Dermis microvascular lymphatic vessel endothelial cell (primary cell): Measurements from ENCODE around the gene IFNK. TPM values are rescaled to one million over a fixed set of nuclear protein-coding genes. Genes with fewer than 3 reads are reported as not detected.
A peak's percentile ranks its signal among the peaks of the same experiment; 100 is the strongest.

Experiments used
- DNase-seq, 2 donors: peaks; one replicate each; pipeline versions ENCODE4 v3.0.0 to v3.0.0-alpha.2; 2010; ENCODE audit warnings: low read depth in 2 of 2
- total RNA-seq: library from RNA; depleted of rRNA; stranded (reverse); fragments of >200 nt; gene quantifications from 2 replicates; pipeline ENCODE4 v1.2.1, GENCODE V29; 2014

Gene IFNK
- total RNA-seq, 1 donor from 2014 or later, result not detected

GRCh38 chr9:27510780-27511179, 13.3 kb upstream of the IFNK start:
- no peak for DNase-seq

- no peak for DNase-seq
Observed at GRCh38 chr9:27511771-27512170, 12.3 kb upstream of the IFNK start.

GRCh38 chr9:27514551-27514950, 9.5 kb upstream of the IFNK start:
- DNase-seq, result no peak

GRCh38 chr9:27518006-27518405, 6.1 kb upstream of the IFNK start:
- DNase-seq, result no peak

- no peak for DNase-seq
Observed at GRCh38 chr9:27518809-27519208, 5.3 kb upstream of the IFNK start.

GRCh38 chr9:27519466-27520465, 4.3 kb upstream of the IFNK start:
- DNase-seq, result no peak

GRCh38 chr9:27520986-27521385, 3.1 kb upstream of the IFNK start:
- no peak for DNase-seq

- no peak for DNase-seq
Observed at GRCh38 chr9:27523141-27523540, 949 bp upstream of the IFNK start.

- no peak for DNase-seq
Observed at GRCh38 chr9:27527702-27528075, 3.6 kb downstream of the IFNK start.

- DNase-seq, result peak in 1 of 2 donors; percentile 24
Observed at GRCh38 chr9:27528076-27528885, 4.2 kb downstream of the IFNK start.

GRCh38 chr9:27528886-27529315, 4.8 kb downstream of the IFNK start:
- DNase-seq, result peak; percentile 17 to 41

GRCh38 chr9:27529316-27530278, 5.5 kb downstream of the IFNK start, which contains the start of gene MOB3B:
TSS of gene MOB3B (minus strand) at chr9:27529814. CDS start at chr9:27455550, 74,264 bp downstream.
- DNase-seq, result peak; percentile 51 to 69

- DNase-seq, result no peak
Observed at GRCh38 chr9:27530915-27531755, 7.0 kb downstream of the IFNK start.

GRCh38 chr9:27532046-27532445, 8.0 kb downstream of the IFNK start:
- DNase-seq, result no peak

- DNase-seq, result no peak
Observed at GRCh38 chr9:27533311-27533710, 9.2 kb downstream of the IFNK start.

GRCh38 chr9:27534131-27534530, 10.0 kb downstream of the IFNK start:
- DNase-seq, result peak; percentile 21 to 53

GRCh38 chr9:27534658-27535209, 10.6 kb downstream of the IFNK start:
- DNase-seq, result no peak

- DNase-seq, result no peak
Observed at GRCh38 chr9:27535701-27536118, 11.6 kb downstream of the IFNK start.

- no peak for DNase-seq
Observed at GRCh38 chr9:27536168-27536567, 12.1 kb downstream of the IFNK start.

- no peak for DNase-seq
Observed at GRCh38 chr9:27537027-27537435, 12.9 kb downstream of the IFNK start.
